Activated T-cell treated with anti-CD3 and anti-CD28 coated beads, Interleukin-2, amount 50 U/mL, for 72 hours (primary cell): ENCODE data around the gene HPRT1. TPM values are rescaled to one million over a fixed set of nuclear protein-coding genes. Genes with fewer than 3 reads are reported as not detected.

ENCODE experiments used
- total RNA-seq, 2 donors: library from RNA; stranded (reverse); gene quantifications; one replicate each; pipeline ENCODE4 v1.2.3, GENCODE V29; 2022

HPRT1 gene
- total RNA-seq, 2 donors from 2014 or later: 58.5 to 64.3 TPM

Other genes with a start within 250 kb of the HPRT1 start
- gene CCDC160, start 223.0 kb upstream of the HPRT1 start, total RNA-seq: not detected
- 10 to 100 TPM; 47.0 to 48.6 TPM for gene PHF6, start 86.9 kb upstream of the HPRT1 start, total RNA-seq
- 1 to 10 TPM; 1.1 to 1.3 TPM for gene PLAC1, start 198.3 kb downstream of the HPRT1 start, total RNA-seq